DMS53 treated with DMSO at 0.1 percent for 48 hours (cell line): Measurements from ENCODE around the gene FAM110D.
A peak's percentile ranks its signal among the peaks of the same experiment; 100 is the strongest.

ENCODE experiments used
- DNase-seq: peaks from one replicate; lab custom pipeline; 2025; ENCODE audit not compliant: unreplicated experiment; lab: John Stamatoyannopoulos, UW

The FAM110D gene

DNA sequence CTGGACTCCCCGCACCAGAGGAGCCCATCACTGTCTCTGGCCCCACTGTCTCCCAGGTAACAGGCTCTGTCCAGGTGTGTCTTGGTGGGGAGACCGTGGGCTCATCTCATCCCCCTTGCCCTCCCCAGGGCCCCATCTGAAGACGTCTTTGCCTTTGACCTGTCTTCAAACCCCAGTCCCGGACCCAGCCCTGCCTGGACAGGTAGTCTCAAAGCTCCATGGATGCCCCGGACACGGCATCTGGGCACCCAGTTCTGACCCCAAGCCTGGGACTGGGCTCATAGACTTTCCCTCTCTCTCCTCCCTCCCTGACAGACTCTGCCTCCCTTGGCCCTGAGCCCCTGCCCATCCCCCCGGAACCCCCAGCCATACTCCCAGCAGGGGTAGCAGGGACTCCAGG lies 25.2 kb downstream of the FAM110D start:
- DNase-seq: no peak

DNA sequence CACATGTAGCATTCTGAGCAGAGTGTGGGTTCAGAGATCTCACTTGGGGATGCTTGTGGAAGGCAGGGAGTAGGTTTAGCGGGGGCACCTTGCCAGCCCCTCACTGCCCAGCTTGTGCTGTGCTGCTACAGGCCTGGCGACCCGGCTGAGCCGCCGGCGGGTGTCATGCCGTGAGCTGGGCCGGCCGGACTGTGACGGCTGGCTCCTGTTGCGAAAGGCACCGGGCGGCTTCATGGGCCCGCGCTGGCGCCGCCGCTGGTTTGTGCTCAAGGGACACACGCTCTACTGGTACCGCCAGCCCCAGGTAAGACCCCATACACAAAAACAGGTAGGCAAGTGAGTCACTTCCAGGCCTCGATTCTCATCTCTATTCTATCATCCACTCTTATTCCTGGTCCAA lies 26.0 kb downstream of the FAM110D start:
- no peak for DNase-seq

DNA sequence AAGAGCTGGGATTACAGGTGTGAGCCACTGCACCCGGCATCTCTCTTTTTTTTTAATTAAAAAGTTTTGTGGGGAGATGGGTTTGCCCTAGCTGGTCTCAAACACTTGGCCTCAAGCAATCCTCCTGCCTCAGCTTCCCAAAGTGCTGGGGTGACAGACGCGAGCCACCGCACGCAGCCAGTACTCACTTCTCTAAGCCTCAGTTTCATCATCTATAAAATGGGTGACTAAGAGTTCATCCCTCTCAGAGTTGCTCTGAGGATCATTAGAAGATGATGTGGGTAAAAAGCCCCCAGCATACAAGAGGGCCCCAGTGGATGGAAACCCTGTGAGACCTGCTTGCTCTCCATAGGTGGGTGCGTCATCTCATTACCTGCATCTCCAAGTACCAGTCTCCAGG lies 29.0 kb downstream of the FAM110D start:
- DNase-seq: no peak

GRCh38 chr1:26188477-26188876 lies 29.6 kb downstream of the FAM110D start:
- no peak for DNase-seq

DNA sequence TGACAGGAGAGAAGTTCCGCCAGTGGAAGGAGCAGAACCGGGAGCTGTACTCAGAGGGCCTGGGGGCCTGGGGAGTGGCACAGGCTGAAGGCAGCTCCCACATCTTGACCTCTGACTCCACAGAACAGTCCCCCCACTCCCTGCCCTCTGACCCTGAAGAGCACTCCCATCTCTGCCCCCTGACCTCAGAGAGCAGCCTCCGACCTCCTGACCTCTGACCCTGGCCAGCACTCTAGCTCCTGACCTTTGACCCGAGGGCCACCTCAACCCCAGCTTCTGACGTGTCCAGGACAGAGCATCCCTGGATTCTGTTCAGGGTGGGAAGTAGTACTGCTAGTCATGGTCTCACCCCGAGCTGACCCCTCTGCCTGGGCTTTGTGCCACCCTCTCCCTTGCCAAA lies 30.5 kb downstream of the FAM110D start:
- no peak for DNase-seq

DNA sequence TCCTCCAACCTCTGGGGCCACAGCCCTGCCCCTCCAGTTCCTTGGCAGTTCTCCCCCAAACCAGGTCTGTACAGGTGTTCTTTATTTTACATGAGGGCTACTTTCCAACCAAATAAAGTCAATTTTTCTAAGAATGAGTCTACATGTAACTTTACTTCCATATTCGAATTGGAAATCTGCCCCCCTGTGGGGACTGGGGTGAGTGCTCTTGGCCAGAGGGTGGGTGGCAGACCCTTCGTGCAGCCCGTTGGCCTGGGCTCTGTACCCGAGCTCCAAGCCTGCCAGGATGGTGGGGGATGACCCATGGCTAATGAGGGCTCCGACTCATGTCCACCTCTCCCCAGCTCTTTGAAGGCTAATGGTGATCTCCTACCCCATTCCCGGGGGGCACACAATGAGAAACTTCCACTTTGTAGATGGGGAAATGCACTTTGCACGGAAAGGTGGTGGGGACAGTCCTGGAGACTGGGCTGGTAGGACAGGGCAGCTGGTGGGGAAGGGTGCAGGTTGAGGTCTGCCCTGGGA lies 30.9 kb downstream of the FAM110D start:
- DNase-seq: no peak

- peak; percentile 2 for DNase-seq
These were observed 31.6 kb downstream of the FAM110D start, which contains the start of gene CATSPER4 for GRCh38 chr1:26190373-26190987. TSS of gene CATSPER4 (plus strand) at chr1:26190602. CDS start at chr1:26190628, 26 bp downstream.

DNA sequence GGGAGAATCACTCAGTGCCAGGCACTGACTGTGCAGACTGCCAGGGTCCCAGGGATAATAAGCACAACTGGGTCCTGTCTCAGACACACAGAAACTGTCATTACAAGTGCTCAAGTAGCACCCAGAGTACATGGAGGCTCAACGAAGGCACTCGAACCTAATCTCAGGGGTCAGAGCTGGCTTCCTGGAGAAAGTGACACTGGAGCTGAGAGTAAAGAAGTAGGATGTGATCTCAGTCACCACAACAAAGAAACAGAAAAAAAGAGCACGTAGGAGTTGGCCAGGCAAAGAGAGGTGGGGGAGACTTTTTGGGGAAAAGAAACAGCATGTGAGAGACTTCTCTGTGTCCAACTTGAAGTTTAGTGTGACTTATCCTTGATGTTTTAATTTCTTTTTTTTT lies 32.9 kb downstream of the FAM110D start:
- DNase-seq: no peak

DNA sequence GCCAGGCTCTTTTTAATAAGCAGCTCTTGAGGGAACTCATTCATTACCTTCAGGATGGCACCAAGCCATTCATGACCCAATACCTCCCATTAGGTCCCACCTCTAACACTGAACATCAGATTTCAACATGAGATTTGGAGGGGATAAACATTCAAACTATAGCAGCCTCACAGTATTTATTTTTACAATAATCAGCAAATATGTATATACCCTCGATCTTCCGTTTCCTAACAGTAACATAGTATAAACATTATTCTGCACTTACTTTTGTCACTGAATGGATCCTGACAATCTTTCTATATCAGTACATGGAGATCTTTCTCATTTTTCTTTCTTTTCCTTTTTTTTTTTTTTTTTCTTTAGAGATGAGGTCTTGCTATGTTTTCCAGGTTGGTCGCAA lies 36.9 kb downstream of the FAM110D start:
- DNase-seq: no peak

DNA sequence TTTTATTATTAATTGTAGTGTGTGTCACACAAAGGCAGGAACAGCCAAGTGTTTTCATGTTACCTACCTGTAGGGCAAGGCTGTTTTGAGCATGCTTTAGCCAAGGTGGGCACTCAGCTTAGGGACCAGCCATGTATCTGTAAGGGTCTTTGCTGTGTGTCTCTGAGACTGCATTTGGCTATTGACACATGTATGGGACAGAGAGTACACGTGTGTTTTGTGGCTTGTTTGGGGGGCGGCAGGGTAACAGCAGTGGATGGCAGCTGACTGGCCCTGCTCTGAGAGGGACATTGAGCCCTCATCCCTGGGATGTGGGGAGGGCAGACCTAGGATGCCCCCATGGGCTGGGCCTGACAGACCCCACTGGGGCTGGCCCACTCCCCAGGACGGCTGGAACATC lies 38.4 kb downstream of the FAM110D start:
- DNase-seq: no peak

GRCh38 chr1:26197813-26198212 lies 38.9 kb downstream of the FAM110D start:
- no peak for DNase-seq

DNA sequence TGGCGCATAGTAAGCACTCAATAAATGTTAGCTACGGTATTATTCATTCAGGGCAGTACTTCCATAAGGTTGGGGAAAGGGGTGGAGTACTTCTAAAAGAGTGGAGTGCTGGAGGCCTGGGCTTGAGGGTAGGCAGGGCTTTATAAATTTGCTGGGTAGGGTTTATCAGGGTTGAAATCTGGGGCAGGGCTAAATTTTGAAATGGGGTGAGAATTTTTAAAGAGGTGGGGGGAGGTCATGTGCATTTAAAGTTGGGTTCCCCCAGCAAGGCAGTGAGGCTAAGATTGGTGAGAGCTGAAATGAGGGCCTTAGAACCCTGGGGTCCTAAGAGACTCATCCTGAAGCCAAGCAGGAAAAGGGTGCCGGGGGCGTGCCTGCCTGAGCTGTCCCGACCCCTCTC lies 41.5 kb downstream of the FAM110D start:
- DNase-seq: no peak

GRCh38 chr1:26203642-26204318 lies 44.9 kb downstream of the FAM110D start:
- no peak for DNase-seq

GRCh38 chr1:26210147-26210870 lies 51.4 kb downstream of the FAM110D start:
- no peak for DNase-seq

DNA sequence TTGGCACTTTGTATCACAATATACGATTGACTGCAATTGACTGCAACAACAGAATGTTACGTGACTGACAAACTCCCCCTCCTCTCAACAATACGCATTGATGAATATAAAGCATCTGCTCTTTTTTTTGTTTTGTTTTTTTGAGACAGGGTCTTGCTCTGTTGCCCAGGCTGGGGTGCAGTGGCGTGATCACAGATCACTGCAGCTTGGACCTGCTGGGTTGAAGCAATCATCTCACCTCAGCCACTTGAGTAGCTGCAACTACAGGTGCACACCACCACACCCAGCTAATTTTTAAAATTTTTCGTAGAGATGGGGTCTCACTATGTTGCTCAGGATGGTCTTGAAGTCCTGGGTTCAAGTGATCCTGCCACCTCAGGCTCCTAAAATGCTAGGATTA lies 53.8 kb downstream of the FAM110D start:
- DNase-seq: no peak

DNA sequence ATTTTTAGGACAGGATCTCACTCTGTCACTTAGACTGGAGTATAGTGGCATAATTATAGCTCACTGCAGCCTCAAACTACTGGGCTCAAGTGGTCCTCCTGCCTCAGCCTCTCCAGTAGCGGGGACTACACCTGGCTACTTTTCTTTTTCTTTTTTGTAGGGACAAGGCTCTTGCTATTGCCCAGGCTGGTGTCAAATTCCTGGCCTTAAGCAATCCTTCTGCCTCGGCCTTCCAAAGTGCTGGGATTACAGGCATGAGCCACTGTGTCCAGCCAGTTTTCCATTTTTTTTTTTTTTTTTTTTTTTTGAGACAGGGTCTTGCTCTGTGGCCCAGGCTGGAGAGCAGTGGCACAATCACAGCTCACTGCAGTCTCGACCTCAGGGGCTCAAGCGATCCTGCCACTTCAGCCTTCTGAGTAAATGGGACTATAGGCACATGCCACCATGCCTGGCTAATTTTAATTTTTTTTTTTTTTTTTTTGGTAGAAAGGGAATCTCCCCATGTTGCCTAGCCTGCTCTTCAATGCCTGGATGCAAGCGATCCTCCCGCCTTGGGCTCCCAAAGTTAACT lies 54.5 kb downstream of the FAM110D start:
- no peak for DNase-seq
